HepG2 (cell line): ENCODE data around the gene DSG2. TPM values are rescaled to one million over a fixed set of nuclear protein-coding genes. Genes with fewer than 3 reads are reported as not detected.
A peak's percentile ranks its signal among the peaks of the same experiment; 100 is the strongest.

Experiments
- ATAC-seq: fragments of 200-7000 bp; cut with Tn5 transposase; 3 replicates; pipeline ENCODE4 v1.9.1; 2020; ENCODE audit warnings: mild to moderate bottlenecking, moderate library complexity
- BruUV-seq: library from RNA; stranded (reverse); fragments of 400-500 nt; replicated peaks from 2 replicates; lab custom pipeline; 2021; lab: Mats Ljungman, UMichigan
- CTCF ChIA-PET: fragments of 300-600 bp; formaldehyde crosslinking; extraction: SDS; loops from one replicate; lab custom pipeline; 2021; ENCODE audit warnings: low total read pairs, inconsistent platforms, low intra/inter-chr PET ratio; lab: Yijun Ruan, JAX
- POLR2A ChIA-PET: fragments of 350-600 bp; sonication (Branson Sonifier 250); formaldehyde crosslinking; loops from one replicate; lab custom pipeline; 2020; ENCODE audit warnings: antibody characterized with exemption, inconsistent platforms; lab: Yijun Ruan, JAX
- DNase-seq: peaks from one replicate; pipeline ENCODE4 v3.0.0-alpha.2; 2015; ENCODE audit warnings: low spot score
- FAIRE-seq: peaks from 3 replicates; lab custom pipeline; 2011; peaks lifted over from hg19 to GRCh38; lab: Jason Lieb, UNC
- H2AFZ ChIP-seq: one replicate; pipeline ENCODE4 v1.6.1; 2011; ENCODE audit warnings: low read length, inconsistent platforms
- H3K27ac ChIP-seq: fragments of 300-600 bp; 3 replicates; pipeline ENCODE4 v1.8.0; 2011; ENCODE audit warnings: mixed run types, mild to moderate bottlenecking, mixed read lengths, low read length, inconsistent platforms; ENCODE audit not compliant: insufficient read depth; ENCODE audit errors: extremely low read length
- H3K27me3 ChIP-seq, 2 experiments: fragments of 200-600 bp in 1 of 2; 2 replicates in 1 of 2; 3 replicates in 1 of 2; pipeline versions ENCODE4 v1.6.0 to v1.8.0; 2011; ENCODE audit warnings: low read length in 2 of 2, mild to moderate bottlenecking in 2 of 2, moderate library complexity in 2 of 2, inconsistent platforms in 1 of 2; ENCODE audit not compliant: insufficient read depth in 2 of 2, control insufficient read depth in 1 of 2
- H3K36me3 ChIP-seq, 2 experiments: fragments of 200-600 bp in 1 of 2; replicated peaks in 1 of 2; 2 replicates in 1 of 2; 3 replicates in 1 of 2; pipeline versions ENCODE4 v1.5.1 to v1.8.0; 2011; ENCODE audit warnings: low read length in 2 of 2, inconsistent platforms in 1 of 2; ENCODE audit not compliant: insufficient read depth in 2 of 2, control insufficient read depth in 1 of 2
- H3K4me1 ChIP-seq: 2 replicates; pipeline ENCODE4 v1.5.1; 2012; ENCODE audit warnings: low read length, inconsistent platforms; ENCODE audit not compliant: insufficient read depth
- H3K4me2 ChIP-seq: 2 replicates; pipeline ENCODE4 v1.6.0; 2011; ENCODE audit warnings: low read depth, low read length, inconsistent platforms
- H3K4me3 ChIP-seq, 3 experiments: fragments of 200-600 bp in 1 of 3; sonication (generic), shearing (Covaris generic) in 1 of 3; replicated peaks in 1 of 3; 2 replicates each; pipeline ENCODE4 v1.5.1; 2011 to 2016; ENCODE audit warnings: low read length in 3 of 3, inconsistent platforms in 2 of 3, low read depth in 2 of 3, mild to moderate bottlenecking in 2 of 3, control low read depth in 1 of 3, mixed read lengths in 1 of 3; ENCODE audit not compliant: insufficient read depth in 1 of 3
- H3K79me2 ChIP-seq: one replicate; pipeline ENCODE4 v1.6.1; 2011; ENCODE audit warnings: low read length, inconsistent platforms; ENCODE audit not compliant: insufficient read depth
- H3K9ac ChIP-seq: 2 replicates; pipeline ENCODE4 v1.6.0; 2011; ENCODE audit warnings: mild to moderate bottlenecking, low read depth, low read length, inconsistent platforms; ENCODE audit not compliant: insufficient read depth
- H3K9me3 ChIP-seq: 2 replicates; pipeline ENCODE4 v1.5.1; 2012; ENCODE audit warnings: mild to moderate bottlenecking, low read length
- H4K20me1 ChIP-seq: 2 replicates; pipeline ENCODE4 v1.6.0; 2011; ENCODE audit warnings: inconsistent platforms, mild to moderate bottlenecking, low read length, moderate library complexity; ENCODE audit not compliant: insufficient read depth
- RBAK ChIP-seq: sonication (generic); formaldehyde crosslinking; IDR thresholded peaks from 2 replicates; pipeline ENCODE4 v1.5.1; 2020; ENCODE audit warnings: mild to moderate bottlenecking, missing genetic modification reagents
- ZBTB38 ChIP-seq: sonication (generic); formaldehyde crosslinking; IDR thresholded peaks from 2 replicates; pipeline ENCODE4 v1.5.1; 2020; ENCODE audit warnings: mild to moderate bottlenecking, missing genetic modification reagents
- ZKSCAN5 ChIP-seq: sonication (generic); formaldehyde crosslinking; IDR thresholded peaks from 2 replicates; pipeline ENCODE4 v1.5.1; 2020; ENCODE audit warnings: mild to moderate bottlenecking, missing genetic modification reagents
- ZNF274 ChIP-seq: sonication (generic); formaldehyde crosslinking; IDR thresholded peaks from 2 replicates; pipeline ENCODE4 v1.5.1; 2020; ENCODE audit warnings: mild to moderate bottlenecking, missing genetic modification reagents
- ZNF773 ChIP-seq: sonication (generic); formaldehyde crosslinking; IDR thresholded peaks from 2 replicates; pipeline ENCODE4 v1.4.0; 2020; ENCODE audit warnings: missing genetic modification reagents, borderline replicate concordance
- ZSCAN21 ChIP-seq: sonication (generic); formaldehyde crosslinking; IDR thresholded peaks from 2 replicates; pipeline ENCODE4 v1.8.0; 2022; ENCODE audit warnings: mild to moderate bottlenecking, missing genetic modification reagents, moderate library complexity, borderline replicate concordance
- WGBS: methylation state at CpG from one replicate; pipeline ENCODE4 v1.1.6; 2017; ENCODE audit warnings: low lambda C conversion rate; 5-methylcytosine and 5-hydroxymethylcytosine counted together
- in situ Hi-C: cut with HindIII; loops from 2 replicates; pipeline ENCODE4 v1.10.0; 2017; ENCODE audit warnings: low pct_unique_long_range_greater_than_20kb; ENCODE audit not compliant: extremely low pct_ligation_motif_present
- intact Hi-C: fragments of 100-400 bp; cut with micrococcal nuclease; formaldehyde crosslinking; loops from one replicate; pipeline ENCODE4 v1.10.0; 2022; ENCODE audit not compliant: unreplicated experiment
- polyA plus RNA-seq, 8 experiments: library from polyadenylated mRNA; depleted of rRNA in 3 of 8; stranded (reverse) in 7 of 8; unstranded in 1 of 8; fragments of >200 nt; fragmentation: Illumina TruSeq in 4 of 8; extraction: Trizol in 4 of 8; gene quantifications; 2 replicates each; pipeline versions ENCODE4 v1.2.1 to v1.2.3, GENCODE V29; 2011 to 2016; ENCODE audit warnings: low read depth in 4 of 8, missing spikeins in 1 of 8, mixed read lengths in 1 of 8; ENCODE audit not compliant: insufficient read depth in 1 of 8
- total RNA-seq, 5 experiments: library from RNA; depleted of rRNA; stranded (reverse); fragments of >200 nt; fragmentation: Illumina TruSeq; extraction: Trizol; gene quantifications; 2 replicates each; pipeline ENCODE4 v1.2.3, GENCODE V29; 2016; ENCODE audit warnings: low read depth in 1 of 5
- TF ChIP-seq, protein P1 (sequence below): sonication (generic); formaldehyde crosslinking; IDR thresholded peaks from 2 replicates; pipeline ENCODE4 v1.5.0; 2020; ENCODE audit warnings: mild to moderate bottlenecking, missing genetic modification reagents

Gene DSG2
- total and polyA plus RNA-seq, 2 of the 13 experiments (the other 11 are each of a cell fraction or from before 2014, with no cell fraction given) = 23.3 to 66.7 TPM

DNA sequence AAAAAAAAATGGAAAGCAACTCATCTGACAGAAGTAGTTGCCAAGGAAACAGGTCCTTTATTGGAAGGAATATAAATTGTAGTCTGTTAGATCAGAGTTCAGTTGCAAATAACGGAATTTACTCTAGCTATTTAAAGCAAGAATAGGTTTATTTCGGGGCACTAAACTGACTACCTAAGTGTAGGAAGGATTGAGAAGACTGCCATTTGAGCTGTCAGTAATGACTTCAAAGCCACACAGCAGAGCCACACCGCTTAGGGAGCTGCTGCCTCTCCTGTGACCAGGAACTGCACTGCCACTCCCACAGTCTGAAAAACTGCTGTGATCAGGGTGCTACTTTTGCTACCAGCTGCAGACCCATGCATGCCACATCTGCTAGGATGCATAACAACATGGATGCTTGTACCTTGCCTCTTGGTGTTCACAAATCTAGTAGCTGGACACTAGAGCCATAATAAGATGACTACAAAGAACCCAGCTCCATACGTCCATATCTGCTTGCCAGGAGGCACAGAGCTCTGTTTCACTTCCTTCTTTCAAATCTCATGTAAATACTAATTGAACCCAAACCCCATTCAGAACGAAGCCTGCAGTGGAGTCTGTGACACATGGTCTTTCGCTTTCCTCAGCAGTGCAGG, 2.2 kb downstream of the DSG2 start:
- TF ChIP-seq ZNF274 (CRISPR knock-in tag) = no peak
- TF ChIP-seq ZBTB38 (CRISPR knock-in tag) = 0 out of 2 replicates have a peak, but pooled peaks have one; percentile 33
- Histone ChIP-seq H3K36me3 (0 out of 5 replicates have a peak, but pooled peaks cover 0 to 2% of the 10 kb centered on the region in 2 experiments), H3K27me3 (no peaks in the 10 kb centered on the region; a peak in 1 of 5 replicates), H3K27ac (peak overlapping the region; percentile 14), H3K79me2 (peaks cover 54% of the 10 kb centered on the region), H2AFZ (no peak overlapping the region), H3K4me2 (peak overlapping the region; percentile 94), H3K4me1 (peaks cover 27% of the 10 kb centered on the region), H3K4me3 (peak overlapping the region in 1 of 3 experiments; percentile 11; a peak in 1 of 6 replicates), H3K9ac (no peak overlapping the region), H3K9me3 (no peaks in the 10 kb centered on the region), H4K20me1 (no peaks in the 10 kb centered on the region)
- BruUV-seq = no TSS peak
- FAIRE-seq = no peak
- 82% methylated on average over 5 of the region's 6 CpGs for whole genome bisulfite sequencing
- POLR2A ChIA-PET = interaction anchor here (1.1 to 2.5 kb wide), 5 partner anchors 10 to 523 kb away, joined by 3 to 10 read pairs (median 5); no protein-coding TSS in a partner anchor
- in situ Hi-C loops = no loop called here
- no peak for ATAC-seq
- intact Hi-C loops = no loop called here
- CTCF ChIA-PET = no interaction called here
- DNase-seq = no peak

DNA sequence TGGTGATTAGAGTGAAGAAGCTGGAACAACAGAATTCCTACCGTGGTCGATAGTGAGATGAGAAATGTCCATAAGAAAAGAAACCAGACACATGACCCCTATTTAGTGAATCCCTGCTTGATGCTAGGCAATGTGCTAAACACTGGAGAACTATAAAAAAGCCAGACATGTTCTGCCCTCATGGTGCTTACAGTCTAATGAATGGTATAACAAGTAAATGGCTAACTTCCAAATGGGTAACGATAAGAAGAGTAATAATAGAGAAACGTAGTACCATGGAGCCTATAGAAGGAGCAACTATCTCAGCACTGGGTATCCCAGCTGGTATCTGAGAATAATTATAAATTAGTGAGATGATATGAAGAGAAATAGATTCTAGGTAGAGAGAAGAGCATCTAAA, 5.0 kb downstream of the DSG2 start:
- no peak for ATAC-seq
- intact Hi-C loops (no loop called here), in situ Hi-C loops (no loop called here)
- TF ChIP-seq RBAK (CRISPR knock-in tag) (no peak), ZSCAN21 (no peak), ZKSCAN5 (no peak), ZNF773 (CRISPR knock-in tag) (no peak)
- TF ChIP-seq, protein P1, sequence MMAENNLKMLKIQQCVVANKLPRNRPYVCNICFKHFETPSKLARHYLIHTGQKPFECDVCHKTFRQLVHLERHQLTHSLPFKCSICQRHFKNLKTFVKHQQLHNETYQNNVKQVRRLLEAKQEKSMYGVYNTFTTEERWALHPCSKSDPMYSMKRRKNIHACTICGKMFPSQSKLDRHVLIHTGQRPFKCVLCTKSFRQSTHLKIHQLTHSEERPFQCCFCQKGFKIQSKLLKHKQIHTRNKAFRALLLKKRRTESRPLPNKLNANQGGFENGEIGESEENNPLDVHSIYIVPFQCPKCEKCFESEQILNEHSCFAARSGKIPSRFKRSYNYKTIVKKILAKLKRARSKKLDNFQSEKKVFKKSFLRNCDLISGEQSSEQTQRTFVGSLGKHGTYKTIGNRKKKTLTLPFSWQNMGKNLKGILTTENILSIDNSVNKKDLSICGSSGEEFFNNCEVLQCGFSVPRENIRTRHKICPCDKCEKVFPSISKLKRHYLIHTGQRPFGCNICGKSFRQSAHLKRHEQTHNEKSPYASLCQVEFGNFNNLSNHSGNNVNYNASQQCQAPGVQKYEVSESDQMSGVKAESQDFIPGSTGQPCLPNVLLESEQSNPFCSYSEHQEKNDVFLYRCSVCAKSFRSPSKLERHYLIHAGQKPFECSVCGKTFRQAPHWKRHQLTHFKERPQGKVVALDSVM (CRISPR knock-in tag) = no peak
- 97% methylated on average over 4 of the region's 4 CpGs for WGBS
- no peaks in the 10 kb centered on the region for H3K9me3 ChIP-seq
- H2AFZ ChIP-seq = no peak overlapping the region
- no TSS peak for BruUV-seq
- no peaks in the 10 kb centered on the region for H4K20me1 ChIP-seq
- DNase-seq = no peak
- H3K4me2 ChIP-seq = no peak overlapping the region
- no peak overlapping the region for H3K27ac ChIP-seq
- no peak overlapping the region for H3K9ac ChIP-seq
- no peak for FAIRE-seq
- H3K4me3 ChIP-seq = no peak overlapping the region
- H3K79me2 ChIP-seq = peaks cover 65% of the 10 kb centered on the region
- no peaks in the 10 kb centered on the region; a peak in 1 of 5 replicates for H3K27me3 ChIP-seq
- peaks cover 27% of the 10 kb centered on the region for H3K4me1 ChIP-seq
- 0 out of 5 replicates have a peak, but pooled peaks cover 0 to 2% of the 10 kb centered on the region in 2 experiments for H3K36me3 ChIP-seq
- ChIA-PET POLR2A (no interaction called here), CTCF (no interaction called here)
